Keratinocyte (primary cell): Measurements from ENCODE around the gene NOX4. TPM values are rescaled to one million over a fixed set of nuclear protein-coding genes. Genes with fewer than 3 reads are reported as not detected.

Source experiments
- DNase-seq: peaks from one replicate; pipeline ENCODE4 v3.0.0-alpha.2; 2011; ENCODE audit warnings: low read depth, missing footprints, low spot score
- FAIRE-seq: peaks from 2 replicates; lab custom pipeline; 2011; peaks lifted over from hg19 to GRCh38; lab: Jason Lieb, UNC
- H2AFZ ChIP-seq: 2 replicates; pipeline ENCODE4 v1.6.0; 2012; ENCODE audit warnings: low read length, control low read depth, inconsistent platforms; ENCODE audit not compliant: control insufficient read depth
- H3K27ac ChIP-seq: 2 replicates; pipeline ENCODE4 v1.5.1; 2011; ENCODE audit warnings: low read length; ENCODE audit not compliant: control insufficient read depth, insufficient read depth
- H3K27me3 ChIP-seq: 3 replicates; pipeline ENCODE4 v1.6.0; 2011; ENCODE audit warnings: low read length; ENCODE audit not compliant: control insufficient read depth, insufficient read depth; ENCODE audit errors: extremely low read depth
- H3K36me3 ChIP-seq, 2 experiments: 2 replicates in 1 of 2; 3 replicates in 1 of 2; pipeline ENCODE4 v1.5.1; 2011; ENCODE audit warnings: low read length in 2 of 2, mild to moderate bottlenecking in 1 of 2; ENCODE audit not compliant: control insufficient read depth in 2 of 2, insufficient read depth in 2 of 2; ENCODE audit errors: extremely low read depth in 1 of 2
- H3K4me1 ChIP-seq: 3 replicates; pipeline ENCODE4 v1.5.1; 2011; ENCODE audit warnings: low read length; ENCODE audit not compliant: control insufficient read depth, insufficient read depth; ENCODE audit errors: extremely low read depth
- H3K4me2 ChIP-seq: 3 replicates; pipeline ENCODE4 v1.6.0; 2011; ENCODE audit warnings: low read depth, low read length; ENCODE audit not compliant: control insufficient read depth, insufficient read depth; ENCODE audit errors: extremely low read depth
- H3K4me3 ChIP-seq, 3 experiments: fragments of 200-600 bp in 1 of 3; sonication (generic) in 1 of 3; 2 replicates in 2 of 3; 3 replicates in 1 of 3; pipeline ENCODE4 v1.5.1; 2011 to 2016; ENCODE audit warnings: low read length in 3 of 3, mild to moderate bottlenecking in 3 of 3, control low read depth in 2 of 3, inconsistent platforms in 1 of 3, low read depth in 1 of 3, mixed read lengths in 1 of 3, mixed run types in 1 of 3, moderate library complexity in 1 of 3; ENCODE audit not compliant: control insufficient read depth in 2 of 3, insufficient read depth in 2 of 3; ENCODE audit errors: extremely low read depth in 1 of 3
- H3K79me2 ChIP-seq: 2 replicates; pipeline ENCODE4 v1.6.0; 2012; ENCODE audit warnings: low read length; ENCODE audit not compliant: control insufficient read depth, insufficient read depth
- H3K9ac ChIP-seq: 3 replicates; pipeline ENCODE4 v1.6.0; 2011; ENCODE audit warnings: low read length; ENCODE audit not compliant: control insufficient read depth, insufficient read depth; ENCODE audit errors: extremely low read depth
- H3K9me1 ChIP-seq: 3 replicates; pipeline ENCODE4 v1.6.0; 2011; ENCODE audit warnings: low read length; ENCODE audit not compliant: control insufficient read depth, insufficient read depth; ENCODE audit errors: extremely low read depth
- H3K9me3 ChIP-seq: 2 replicates; pipeline ENCODE4 v1.5.1; 2012; ENCODE audit warnings: low read depth, low read length; ENCODE audit not compliant: control insufficient read depth
- H4K20me1 ChIP-seq: 3 replicates; pipeline ENCODE4 v1.6.0; 2011; ENCODE audit warnings: low read length; ENCODE audit not compliant: control insufficient read depth, insufficient read depth; ENCODE audit errors: extremely low read depth
- CTCF ChIP-seq, 3 experiments: IDR thresholded peaks in 1 of 3; conservative IDR thresholded peaks in 1 of 3; optimal IDR thresholded peaks in 1 of 3; 2 replicates in 2 of 3; 3 replicates in 1 of 3; pipeline versions ENCODE3 to v1.5.1; 2011; ENCODE audit warnings: low read length in 3 of 3, mild to moderate bottlenecking in 3 of 3, moderate library complexity in 2 of 3, control low read depth in 1 of 3, inconsistent platforms in 1 of 3; ENCODE audit not compliant: insufficient read depth in 2 of 3; ENCODE audit errors: extremely low read depth in 1 of 3
- EZH2 ChIP-seq: IDR thresholded peaks from one replicate; pipeline ENCODE4 v1.6.1; 2012; ENCODE audit warnings: inconsistent platforms, mild to moderate bottlenecking, low read length, moderate library complexity
- dilution Hi-C: fragments of 300-500 bp; cut with MboI; formaldehyde crosslinking; loops from one replicate; pipeline ENCODE4 v1.7.0; 2020; ENCODE audit warnings: low sequenced_read_pairs; ENCODE audit not compliant: extremely low pct_ligation_motif_present
- polyA plus RNA-seq, 5 experiments: library from polyadenylated mRNA; depleted of rRNA in 3 of 5; stranded (reverse) in 3 of 5; stranded (forward) in 1 of 5; unstranded in 1 of 5; fragments of >200 nt; gene quantifications; 1 replicate in 1 of 5; 2 replicates in 3 of 5; 3 replicates in 1 of 5; pipeline versions ENCODE4 v1.2.1 to v1.2.3, GENCODE V29; 2011 to 2012; ENCODE audit warnings: missing spikeins in 2 of 5, low read depth in 1 of 5, low replicate concordance in 1 of 5

Gene NOX4
- polyA plus RNA-seq, 1 donor (not counting 4 experiments of a cell fraction or from before 2014, with no cell fraction given), result not detected

GRCh38 chr11:89452780-89453179, 38.4 kb downstream of the NOX4 start:
- Histone ChIP-seq H3K4me2 (no peak overlapping the region), H3K9ac (no peak overlapping the region), H3K4me3 (no peak overlapping the region), H3K27ac (no peak overlapping the region), H3K27me3 (no peaks in the 10 kb centered on the region), H3K9me3 (no peaks in the 10 kb centered on the region), H3K36me3 (no peaks in the 10 kb centered on the region), H3K4me1 (no peaks in the 10 kb centered on the region), H3K79me2 (no peaks in the 10 kb centered on the region), H2AFZ (no peak overlapping the region), H4K20me1 (no peaks in the 10 kb centered on the region), H3K9me1 (no peaks in the 10 kb centered on the region)
- no peak for FAIRE-seq
- no peak for DNase-seq
- dilution Hi-C loops, result no loop called here
- TF ChIP-seq EZH2 (no peak), CTCF (optimal IDR thresholded peaks at IDR 0.05 in 1 of 3, IDR thresholded peaks at IDR 0.05 in 1 of 3, conservative IDR thresholded peaks at IDR 0.05 in 1 of 3; ENCODE audit: extremely low read depth in 1 of 3, insufficient read depth in 2 of 3, low read length in 3 of 3) (no peak)

- Histone ChIP-seq H3K27ac (no peak overlapping the region), H2AFZ (no peak overlapping the region), H3K4me1 (no peaks in the 10 kb centered on the region), H3K36me3 (no peaks in the 10 kb centered on the region), H3K9me1 (no peaks in the 10 kb centered on the region), H3K4me3 (no peak overlapping the region), H3K4me2 (no peak overlapping the region), H3K27me3 (no peaks in the 10 kb centered on the region), H3K79me2 (no peaks in the 10 kb centered on the region), H3K9ac (no peak overlapping the region), H4K20me1 (no peaks in the 10 kb centered on the region), H3K9me3 (no peaks in the 10 kb centered on the region)
- FAIRE-seq (no peak), DNase-seq (no peak)
- dilution Hi-C loops, result no loop called here
- TF ChIP-seq EZH2 (no peak), CTCF (optimal IDR thresholded peaks at IDR 0.05 in 1 of 3, IDR thresholded peaks at IDR 0.05 in 1 of 3, conservative IDR thresholded peaks at IDR 0.05 in 1 of 3; ENCODE audit: extremely low read depth in 1 of 3, insufficient read depth in 2 of 3, low read length in 3 of 3) (no peak)
These were observed 43.3 kb downstream of the NOX4 start for GRCh38 chr11:89447845-89448244.
